B cell (primary cell): ENCODE measurements around the gene ZSCAN12. TPM values are rescaled to one million over a fixed set of nuclear protein-coding genes. Genes with fewer than 3 reads are reported as not detected.

ENCODE experiments used
- ATAC-seq: fragments of 200-7000 bp; cut with Tn5 transposase; one replicate; pipeline ENCODE4 v1.10.0; 2021; ENCODE audit warnings: low read depth, mild to moderate bottlenecking, moderate number of reproducible peaks, moderate library complexity
- CTCF ChIA-PET: fragments of 350-600 bp; sonication (Branson Sonifier 250); formaldehyde crosslinking; loops from one replicate; lab custom pipeline; 2021; ENCODE audit warnings: antibody characterized with exemption, inconsistent platforms; lab: Charles Lee
- POLR2A ChIA-PET: fragments of 350-600 bp; sonication (Branson Sonifier 250); formaldehyde crosslinking; loops from one replicate; lab custom pipeline; 2021; ENCODE audit warnings: antibody characterized with exemption; lab: Charles Lee
- DNase-seq: peaks from one replicate; pipeline ENCODE4 v3.0.0; 2013
- H2AFZ ChIP-seq: 2 replicates; pipeline ENCODE4 v1.6.1; 2012; ENCODE audit warnings: mild to moderate bottlenecking, low read depth, low read length; ENCODE audit not compliant: insufficient read depth, poor library complexity, severe bottlenecking
- H3K27ac ChIP-seq, 2 donors: 1 replicate in 1 of 2; 2 replicates in 1 of 2; pipeline ENCODE4 v1.5.1; 2012 to 2013; ENCODE audit warnings: low read length in 2 of 2, mild to moderate bottlenecking in 2 of 2, moderate library complexity in 1 of 2
- H3K27me3 ChIP-seq, 4 experiments: fragments of 200-600 bp in 1 of 4; sonication (generic) in 1 of 4; replicated peaks in 1 of 4; 1 replicate in 2 of 4; 2 replicates in 2 of 4; pipeline versions ENCODE4 v1.6.1 to v1.7.0; 2013 to 2016; ENCODE audit warnings: low read length in 3 of 4, mild to moderate bottlenecking in 2 of 4, mixed read lengths in 1 of 4, moderate library complexity in 1 of 4; ENCODE audit not compliant: insufficient read depth in 4 of 4, control insufficient read depth in 3 of 4; ENCODE audit errors: control extremely low read depth in 1 of 4
- H3K36me3 ChIP-seq, 2 experiments: replicated peaks in 1 of 2; 1 replicate in 1 of 2; 2 replicates in 1 of 2; pipeline versions ENCODE4 v1.6.1 to v1.7.1; 2013; ENCODE audit warnings: low read length in 1 of 2; ENCODE audit not compliant: insufficient read depth in 2 of 2, control insufficient read depth in 1 of 2; ENCODE audit errors: control extremely low read depth in 1 of 2, extremely low read depth in 1 of 2
- H3K4me1 ChIP-seq, 2 donors: fragments of 200-600 bp in 1 of 2; sonication (generic) in 1 of 2; 1 replicate in 1 of 2; 2 replicates in 1 of 2; pipeline versions ENCODE4 v1.5.1 to v1.6.1; 2013 to 2017; ENCODE audit warnings: low read length in 2 of 2; ENCODE audit not compliant: control insufficient read depth in 2 of 2, insufficient read depth in 2 of 2
- H3K4me2 ChIP-seq: replicated peaks from 2 replicates; pipeline ENCODE3; 2012; ENCODE audit warnings: mild to moderate bottlenecking, low read depth, low read length; ENCODE audit not compliant: poor library complexity, severe bottlenecking
- H3K4me3 ChIP-seq, 5 experiments: fragments of 200-600 bp in 1 of 5; sonication (generic) in 1 of 5; 1 replicate in 3 of 5; 2 replicates in 2 of 5; pipeline versions ENCODE4 v1.5.1 to v1.7.0; 2011 to 2016; ENCODE audit warnings: low read length in 4 of 5, mild to moderate bottlenecking in 4 of 5, low read depth in 2 of 5, control low read depth in 1 of 5, moderate library complexity in 1 of 5; ENCODE audit not compliant: insufficient read depth in 1 of 5; ENCODE audit errors: control extremely low read depth in 1 of 5, extremely low read depth in 1 of 5
- H3K79me2 ChIP-seq: fragments of 200-600 bp; sonication (generic); one replicate; pipeline ENCODE4 v1.6.0; 2016; ENCODE audit warnings: low read length; ENCODE audit not compliant: control insufficient read depth, insufficient read depth
- H3K9ac ChIP-seq: fragments of 200-600 bp; sonication (generic); 2 replicates; pipeline ENCODE4 v1.6.1; 2017; ENCODE audit warnings: mild to moderate bottlenecking, low read length, moderate library complexity
- H3K9me3 ChIP-seq, 3 donors: one replicate each; pipeline versions ENCODE4 v1.6.1 to v1.7.1; 2013; ENCODE audit warnings: low read length in 2 of 3; ENCODE audit not compliant: control insufficient read depth in 2 of 3, insufficient read depth in 1 of 3; ENCODE audit errors: control extremely low read depth in 1 of 3
- H4K20me1 ChIP-seq: 2 replicates; pipeline ENCODE4 v1.6.0; 2012; ENCODE audit warnings: mild to moderate bottlenecking, low read length; ENCODE audit not compliant: insufficient read depth, control insufficient read depth, poor library complexity, severe bottlenecking
- H3K27ac Mint-ChIP-seq: one replicate; pipeline ENCODE4 v1.8.0; 2021; ENCODE audit warnings: mixed read lengths
- H3K27me3 Mint-ChIP-seq: one replicate; pipeline ENCODE4 v1.8.0; 2021; ENCODE audit warnings: mixed read lengths
- H3K4me1 Mint-ChIP-seq: one replicate; pipeline ENCODE4 v1.8.0; 2021; ENCODE audit warnings: mixed read lengths
- H3K4me3 Mint-ChIP-seq: one replicate; pipeline ENCODE4 v1.8.0; 2021; ENCODE audit warnings: mixed read lengths
- H3K9me3 Mint-ChIP-seq: one replicate; pipeline ENCODE4 v1.8.0; 2022; ENCODE audit warnings: mixed read lengths; ENCODE audit not compliant: insufficient read depth
- CTCF ChIP-seq: fragments of 200-600 bp; IDR thresholded peaks from one replicate; pipeline ENCODE4 v1.8.0; 2022; ENCODE audit warnings: antibody characterized with exemption, mild to moderate bottlenecking
- EZH2 ChIP-seq: IDR thresholded peaks from 2 replicates; pipeline ENCODE4 v1.6.1; 2012; ENCODE audit warnings: borderline replicate concordance, low read depth, mild to moderate bottlenecking, moderate library complexity, low read length; ENCODE audit not compliant: insufficient read depth, poor library complexity, severe bottlenecking
- WGBS: methylation state at CpG from one replicate; pipeline ENCODE4 v1.1.5; 2013; ENCODE audit warnings: missing lambda C conversion rate; ENCODE audit not compliant: insufficient coverage; 5-methylcytosine and 5-hydroxymethylcytosine counted together
- intact Hi-C: fragments of 100-400 bp; cut with micrococcal nuclease; formaldehyde crosslinking; loops from one replicate; pipeline ENCODE4 v1.10.0; 2022
- polyA plus RNA-seq: library from polyadenylated mRNA; depleted of rRNA; stranded (reverse); fragments of >200 nt; gene quantifications from 2 replicates; pipeline ENCODE4 v1.2.3, GENCODE V29; 2012
- total RNA-seq, 2 donors: library from RNA; stranded (reverse); fragments of 120-200 nt in 1 of 2; gene quantifications; 1 replicate in 1 of 2; 2 replicates in 1 of 2; pipeline versions ENCODE4 v1.2.3 to v1.2.4, GENCODE V29; 2013 to 2022

Gene ZSCAN12
- total and polyA plus RNA-seq, 2 donors (not counting 1 experiment from before 2014, with no cell fraction given), result 3.5 to 14.8 TPM

- WGBS, result 8% methylated on average over 26 of the region's 31 CpGs
- H2AFZ ChIP-seq, result peak overlapping the region; percentile 80
- no peaks in the 10 kb centered on the region for H4K20me1 ChIP-seq
- Mint-ChIP-seq H3K27ac (peak overlapping the region; percentile 94), H3K27me3 (no peaks in the 10 kb centered on the region), H3K9me3 (no peaks in the 10 kb centered on the region), H3K4me3 (peak overlapping the region; percentile 92), H3K4me1 (peaks cover 19% of the 10 kb centered on the region)
- intact Hi-C loops, result loop anchor here (1.0 to 2.0 kb wide), 10 partner anchors 11 to 303 kb away; partner anchors contain the start of genes ZKSCAN3, ZKSCAN4, ZKSCAN8 and ZNF165
- H3K36me3 ChIP-seq, result peaks cover 0 to 26% of the 10 kb centered on the region in 2 experiments
- no peaks in the 10 kb centered on the region for H3K27me3 ChIP-seq
- TF ChIP-seq EZH2, result no peak
- peak; percentile 42 for TF ChIP-seq CTCF
- H3K9me3 ChIP-seq, result peaks cover 0 to 3% (median 0%) of the 10 kb centered on the region in 3 donors
- ChIA-PET CTCF (interaction anchor here (0.7 to 5.8 kb wide), 19 partner anchors 8 to 631 kb away, joined by 3 to 60 read pairs (median 4); partner anchors contain the start of genes ZKSCAN3, ZKSCAN4, ZSCAN12 and ZSCAN16), POLR2A (interaction anchor here (0.5 to 1.9 kb wide), 5 partner anchors 9 to 245 kb away, joined by 3 to 7 read pairs (median 6); partner anchors contain the start of genes ZKSCAN3 and ZSCAN12)
- peaks cover 11 to 16% of the 10 kb centered on the region in 2 donors for H3K4me1 ChIP-seq
- peak overlapping the region; percentile 75 to 93 for H3K27ac ChIP-seq
- DNase-seq (peak; percentile 93), ATAC-seq (peak; percentile 98)
- peak overlapping the region; percentile 45 to 64 (median 55) for H3K4me3 ChIP-seq
- H3K79me2 ChIP-seq, result peaks cover 5% of the 10 kb centered on the region
- H3K4me2 ChIP-seq, result peak overlapping the region; percentile 70
- peak overlapping the region; percentile 62 for H3K9ac ChIP-seq
Observed at GRCh38 chr6:28383235-28384142, 16.1 kb downstream of the ZSCAN12 start.

- H3K9me3 Mint-ChIP-seq, result no peaks in the 10 kb centered on the region
- Histone ChIP-seq H2AFZ (no peak overlapping the region), H3K79me2 (peaks cover 11% of the 10 kb centered on the region), H3K9ac (no peak overlapping the region), H3K4me3 (no peak overlapping the region), H4K20me1 (peaks cover 4% of the 10 kb centered on the region), H3K27ac (no peak overlapping the region), H3K36me3 (peaks cover 0 to 17% of the 10 kb centered on the region in 2 experiments), H3K9me3 (peaks cover 0 to 4% (median 3%) of the 10 kb centered on the region in 3 donors), H3K4me2 (no peak overlapping the region), H3K27me3 (no peaks in the 10 kb centered on the region), H3K4me1 (peaks cover 11 to 16% of the 10 kb centered on the region in 2 donors)
- ChIA-PET POLR2A (no interaction called here), CTCF (interaction anchor here (4.8 kb wide), 1 partner anchor 25 kb away, joined by 37 read pairs; no protein-coding TSS in a partner anchor)
- H3K27ac Mint-ChIP-seq, result no peak overlapping the region
- no peak overlapping the region for H3K4me3 Mint-ChIP-seq
- no peak for DNase-seq
- no peak for ATAC-seq
- H3K4me1 Mint-ChIP-seq, result peaks cover 19% of the 10 kb centered on the region
- TF ChIP-seq EZH2 (no peak), CTCF (no peak)
- intact Hi-C loops, result no loop called here
- 100% methylated on average over 1 of the region's 2 CpGs for WGBS
- no peaks in the 10 kb centered on the region for H3K27me3 Mint-ChIP-seq
Observed at GRCh38 chr6:28380381-28380780, 19.2 kb downstream of the ZSCAN12 start.
